Caco-2 (cell line): Measurements from ENCODE around the gene DNAH1. TPM values are rescaled to one million over a fixed set of nuclear protein-coding genes. Genes with fewer than 3 reads are reported as not detected.

ENCODE experiments used
- BruUV-seq: library from RNA; stranded (reverse); fragments of 400-500 nt; replicated peaks from 2 replicates; lab custom pipeline; 2021; lab: Mats Ljungman, UMichigan
- CTCF ChIA-PET: fragments of 300-600 bp; sonication (Branson Sonifier 250); formaldehyde crosslinking; loops from one replicate; lab custom pipeline; 2022; ENCODE audit warnings: antibody characterized with exemption; lab: Charles Lee
- POLR2A ChIA-PET: fragments of 300-600 bp; sonication (Branson Sonifier 250); formaldehyde crosslinking; loops from one replicate; lab custom pipeline; 2022; ENCODE audit warnings: antibody characterized with exemption; lab: Charles Lee
- DNase-seq, 2 experiments: peaks; one replicate each; pipeline versions ENCODE4 v3.0.0 to v3.0.0-alpha.2; 2020 to 2022
- H3K27me3 ChIP-seq: replicated peaks from 2 replicates; pipeline ENCODE4 v1.6.0; 2011; ENCODE audit warnings: low read length; ENCODE audit not compliant: control insufficient read depth, insufficient read depth
- H3K36me3 ChIP-seq: 2 replicates; pipeline ENCODE4 v1.5.1; 2011; ENCODE audit warnings: low read length; ENCODE audit not compliant: control insufficient read depth, insufficient read depth
- H3K4me1 ChIP-seq: fragments of 250-450 bp; sonication (Bioruptor Pico); 2 replicates; pipeline ENCODE4 v1.5.1; 2020; ENCODE audit warnings: mild to moderate bottlenecking
- H3K4me3 ChIP-seq: 2 replicates; pipeline ENCODE4 v1.5.1; 2011; ENCODE audit warnings: low read depth, mild to moderate bottlenecking, control low read depth, low read length
- H3K9me3 ChIP-seq: fragments of 250-450 bp; sonication (Bioruptor Pico); 2 replicates; pipeline ENCODE4 v1.5.1; 2020; ENCODE audit warnings: mild to moderate bottlenecking, moderate library complexity
- H3K27ac Mint-ChIP-seq: one replicate; pipeline ENCODE4 v1.8.0; 2022; ENCODE audit warnings: mixed read lengths; ENCODE audit not compliant: unreplicated experiment
- H3K27me3 Mint-ChIP-seq: one replicate; pipeline ENCODE4 v1.8.0; 2022; ENCODE audit warnings: mixed read lengths; ENCODE audit not compliant: insufficient read depth, unreplicated experiment
- H3K36me3 Mint-ChIP-seq: one replicate; pipeline ENCODE4 v1.8.0; 2022; ENCODE audit warnings: mild to moderate bottlenecking, mixed read lengths; ENCODE audit not compliant: insufficient read depth, unreplicated experiment
- H3K4me1 Mint-ChIP-seq: one replicate; pipeline ENCODE4 v1.8.0; 2022; ENCODE audit warnings: low read depth, mixed read lengths; ENCODE audit not compliant: unreplicated experiment
- H3K4me3 Mint-ChIP-seq: one replicate; pipeline ENCODE4 v1.8.0; 2022; ENCODE audit warnings: mild to moderate bottlenecking, moderate library complexity, mixed read lengths; ENCODE audit not compliant: unreplicated experiment
- H3K9me3 Mint-ChIP-seq: one replicate; pipeline ENCODE4 v1.8.0; 2022; ENCODE audit warnings: mixed read lengths; ENCODE audit not compliant: unreplicated experiment
- CTCF ChIP-seq, 2 experiments: fragments of 200-600 bp in 1 of 2; IDR thresholded peaks; 1 replicate in 1 of 2; 2 replicates in 1 of 2; pipeline versions ENCODE4 v1.5.1 to v1.8.0; 2011 to 2022; ENCODE audit warnings: antibody characterized with exemption in 1 of 2, control low read depth in 1 of 2, inconsistent platforms in 1 of 2, low read depth in 1 of 2, low read length in 1 of 2, mild to moderate bottlenecking in 1 of 2, moderate library complexity in 1 of 2; ENCODE audit not compliant: insufficient read depth in 1 of 2, severe bottlenecking in 1 of 2, unreplicated experiment in 1 of 2
- intact Hi-C: fragments of 100-400 bp; cut with micrococcal nuclease; formaldehyde crosslinking; loops from one replicate; pipeline ENCODE4 v1.10.0; 2022; ENCODE audit not compliant: unreplicated experiment
- total RNA-seq: library from RNA; stranded (reverse); gene quantifications from 2 replicates; pipeline ENCODE4 v1.2.3, GENCODE V29; 2022

Gene DNAH1
- total RNA-seq, 1 experiment from 2014 or later: 4.1 TPM

DNA sequence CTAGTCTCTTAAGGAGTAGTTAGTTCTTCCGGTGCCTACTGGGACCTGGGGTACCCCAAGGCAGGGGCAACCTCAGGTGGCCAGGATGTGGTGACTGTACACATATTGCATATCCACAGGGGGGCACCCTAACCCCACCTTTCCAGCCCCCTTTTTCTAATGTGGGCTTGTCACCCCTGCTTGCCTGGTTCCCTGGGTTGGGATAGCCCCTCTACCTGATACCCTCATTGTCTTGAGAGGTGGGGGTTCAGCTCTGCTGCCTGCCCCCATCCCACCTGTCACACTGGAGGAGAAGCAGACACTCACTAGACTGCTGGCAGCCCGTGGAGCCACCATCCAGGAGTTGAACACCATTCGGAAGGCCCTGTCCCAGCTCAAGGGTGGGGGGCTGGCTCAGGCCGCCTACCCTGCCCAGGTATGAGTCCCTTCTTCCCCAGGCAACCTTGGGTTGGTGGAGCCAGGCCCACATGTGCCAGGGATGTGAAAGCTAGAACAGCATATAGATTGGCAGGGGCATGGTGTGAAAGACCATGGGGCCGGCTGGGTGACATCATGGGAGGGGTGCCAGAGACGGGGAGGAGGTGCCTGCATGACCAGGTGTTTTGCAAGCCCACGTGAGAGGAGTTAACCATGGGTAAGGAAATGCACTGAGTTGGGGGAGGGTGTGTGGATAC lies 24.5 kb upstream of the DNAH1 start:
- peak; percentile 49 to 65 for DNase-seq
- peak; percentile 58 to 64 for TF ChIP-seq CTCF (IDR thresholded peaks at IDR 0.05; ENCODE audit: insufficient read depth in 1 of 2, low read depth in 1 of 2, low read length in 1 of 2, severe bottlenecking in 1 of 2, unreplicated experiment in 1 of 2)
- H3K4me3 Mint-ChIP-seq: peak overlapping the region; percentile 80
- peak overlapping the region; percentile 63 for H3K27ac Mint-ChIP-seq
- Histone ChIP-seq H3K27me3 (no peaks in the 10 kb centered on the region), H3K9me3 (no peaks in the 10 kb centered on the region), H3K4me1 (peaks cover 22% of the 10 kb centered on the region), H3K36me3 (peaks cover 12% of the 10 kb centered on the region), H3K4me3 (peak overlapping the region; percentile 89)
- ChIA-PET CTCF (interaction anchor here (1.2 kb wide), 1 partner anchor 10 kb away, joined by 3 read pairs; no protein-coding TSS in a partner anchor), POLR2A (no interaction called here)
- no peaks in the 10 kb centered on the region for H3K9me3 Mint-ChIP-seq
- peaks cover 32% of the 10 kb centered on the region for H3K4me1 Mint-ChIP-seq
- intact Hi-C loops: loop anchor here (1.0 kb wide), 1 partner anchor 48 kb away; no protein-coding TSS in a partner anchor
- H3K27me3 Mint-ChIP-seq: no peaks in the 10 kb centered on the region
- no TSS peak for BruUV-seq
- peaks cover 58% of the 10 kb centered on the region for H3K36me3 Mint-ChIP-seq

DNA sequence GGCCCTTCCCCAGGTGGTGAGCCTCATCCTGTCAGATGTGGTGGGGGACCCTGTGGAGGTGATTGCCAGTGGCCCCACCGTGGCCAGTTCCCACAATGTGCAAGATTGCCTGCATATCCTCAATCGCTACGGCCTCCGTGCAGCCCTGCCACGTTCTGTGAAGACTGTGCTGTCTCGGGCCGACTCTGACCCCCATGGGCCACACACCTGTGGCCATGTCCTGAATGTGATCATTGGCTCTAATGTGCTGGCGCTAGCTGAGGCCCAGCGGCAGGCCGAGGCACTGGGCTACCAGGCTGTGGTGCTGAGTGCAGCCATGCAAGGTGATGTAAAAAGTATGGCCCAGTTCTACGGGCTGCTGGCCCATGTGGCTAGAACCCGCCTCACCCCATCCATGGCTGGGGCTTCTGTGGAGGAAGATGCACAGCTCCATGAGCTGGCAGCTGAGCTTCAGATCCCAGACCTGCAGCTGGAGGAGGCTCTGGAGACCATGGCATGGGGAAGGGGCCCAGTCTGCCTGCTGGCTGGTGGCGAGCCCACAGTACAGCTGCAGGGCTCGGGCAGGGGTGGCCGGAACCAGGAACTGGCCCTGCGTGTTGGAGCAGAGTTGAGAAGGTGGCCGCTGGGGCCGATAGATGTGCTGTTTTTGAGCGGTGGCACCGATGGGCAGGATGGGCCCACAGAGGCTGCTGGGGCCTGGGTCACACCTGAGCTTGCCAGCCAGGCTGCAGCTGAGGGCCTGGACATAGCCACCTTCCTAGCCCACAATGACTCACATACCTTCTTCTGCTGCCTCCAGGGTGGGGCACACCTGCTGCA lies 23.7 kb upstream of the DNAH1 start:
- no peaks in the 10 kb centered on the region for H3K27me3 Mint-ChIP-seq
- H3K27ac Mint-ChIP-seq: peak overlapping the region; percentile 63
- peaks cover 28% of the 10 kb centered on the region for H3K4me1 Mint-ChIP-seq
- CTCF ChIA-PET: no interaction called here
- no peaks in the 10 kb centered on the region for H3K9me3 Mint-ChIP-seq
- H3K4me1 ChIP-seq: peaks cover 25% of the 10 kb centered on the region
- intact Hi-C loops: no loop called here
- no peak for TF ChIP-seq CTCF (IDR thresholded peaks at IDR 0.05; ENCODE audit: insufficient read depth in 1 of 2, low read depth in 1 of 2, low read length in 1 of 2, severe bottlenecking in 1 of 2, unreplicated experiment in 1 of 2)
- H3K36me3 Mint-ChIP-seq: peaks cover 60% of the 10 kb centered on the region
- no peak for DNase-seq
- no peaks in the 10 kb centered on the region for H3K27me3 ChIP-seq
- H3K4me3 Mint-ChIP-seq: peak overlapping the region; percentile 80
- H3K36me3 ChIP-seq: peaks cover 12% of the 10 kb centered on the region
- no TSS peak for BruUV-seq
- POLR2A ChIA-PET: interaction anchor here (0.7 kb wide), 1 partner anchor 16 kb away, joined by 3 read pairs; no protein-coding TSS in a partner anchor
- H3K9me3 ChIP-seq: no peaks in the 10 kb centered on the region
- peak overlapping the region; percentile 89 for H3K4me3 ChIP-seq

DNA sequence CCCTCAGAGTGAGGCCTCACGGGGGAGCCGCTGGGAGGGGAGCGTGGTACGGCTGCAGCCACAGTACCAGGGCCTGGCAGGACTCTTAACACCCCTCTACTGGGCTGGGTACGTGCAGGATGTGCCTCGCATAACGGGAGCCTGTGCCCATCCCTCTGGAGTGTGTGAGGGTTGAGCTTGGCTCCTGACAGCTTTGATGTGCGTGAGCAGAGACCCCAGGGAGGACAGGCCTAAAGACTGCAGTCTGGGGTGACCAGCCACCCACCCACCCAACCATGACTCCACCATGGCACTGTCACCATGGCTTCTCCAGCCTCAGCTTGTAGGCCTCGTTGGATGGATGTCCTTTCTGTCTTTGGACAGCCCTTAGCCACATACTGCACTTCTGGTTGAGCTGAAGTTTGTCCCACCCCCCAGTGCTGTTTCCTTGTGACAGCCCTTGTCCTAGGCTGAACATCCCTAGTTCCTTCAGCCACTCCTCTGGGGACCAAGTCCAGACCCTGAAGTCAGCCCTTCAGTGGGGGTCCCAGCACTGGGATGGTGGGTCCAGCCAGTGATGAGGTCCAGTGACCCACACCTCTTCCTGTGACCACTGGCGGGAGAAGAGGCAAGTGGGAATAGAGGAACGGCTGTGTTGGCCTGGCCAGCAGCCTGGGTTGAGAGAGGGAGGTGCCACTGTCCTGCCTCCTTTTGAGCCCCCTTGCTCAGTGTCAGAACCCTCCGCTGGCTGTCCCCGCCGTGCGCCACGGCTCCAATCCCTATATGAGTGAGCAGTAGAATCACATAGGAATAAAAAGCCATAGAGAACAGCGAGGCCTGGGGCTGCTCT lies 22.4 kb upstream of the DNAH1 start:
- BruUV-seq: no TSS peak
- H3K27me3 Mint-ChIP-seq: no peaks in the 10 kb centered on the region
- no peak overlapping the region for H3K4me3 ChIP-seq
- H3K4me1 ChIP-seq: peaks cover 32% of the 10 kb centered on the region
- TF ChIP-seq CTCF (IDR thresholded peaks at IDR 0.05; ENCODE audit: insufficient read depth in 1 of 2, low read depth in 1 of 2, low read length in 1 of 2, severe bottlenecking in 1 of 2, unreplicated experiment in 1 of 2): no peak
- no peaks in the 10 kb centered on the region for H3K27me3 ChIP-seq
- ChIA-PET POLR2A (interaction anchor here (0.5 kb wide), 1 partner anchor 102 kb away, joined by 3 read pairs; no protein-coding TSS in a partner anchor), CTCF (no interaction called here)
- H3K36me3 ChIP-seq: peaks cover 12% of the 10 kb centered on the region
- H3K36me3 Mint-ChIP-seq: peaks cover 63% of the 10 kb centered on the region
- H3K4me3 Mint-ChIP-seq: peak overlapping the region; percentile 28
- intact Hi-C loops: no loop called here
- no peak for DNase-seq
- no peaks in the 10 kb centered on the region for H3K9me3 ChIP-seq
- H3K27ac Mint-ChIP-seq: no peak overlapping the region
- H3K9me3 Mint-ChIP-seq: no peaks in the 10 kb centered on the region
- peaks cover 29% of the 10 kb centered on the region for H3K4me1 Mint-ChIP-seq
